AG09309 (cell line): ENCODE results near the gene ZNF554.

ENCODE experiments used
- DNase-seq: peaks from one replicate; pipeline ENCODE4 v3.0.0-alpha.2; 2010; ENCODE audit warnings: low read depth
- H3K4me3 ChIP-seq: 2 replicates; pipeline ENCODE4 v1.5.1; 2011; ENCODE audit warnings: mild to moderate bottlenecking, low read depth, low read length, moderate library complexity; ENCODE audit not compliant: control insufficient read depth
- CTCF ChIP-seq: IDR thresholded peaks from 2 replicates; pipeline ENCODE4 v1.5.1; 2011; ENCODE audit warnings: mild to moderate bottlenecking, low read depth, low read length, inconsistent platforms; ENCODE audit not compliant: insufficient read depth, control insufficient read depth; ENCODE audit errors: missing control alignments

The ZNF554 gene

GRCh38 chr19:2775556-2776430, 43.9 kb upstream of the ZNF554 start:
- no peak overlapping the region for H3K4me3 ChIP-seq
- TF ChIP-seq CTCF = no peak
- DNase-seq = no peak

GRCh38 chr19:2777952-2778683, 41.5 kb upstream of the ZNF554 start:
- TF ChIP-seq CTCF = no peak
- H3K4me3 ChIP-seq = no peak overlapping the region
- DNase-seq = no peak

GRCh38 chr19:2779121-2779740, 40.4 kb upstream of the ZNF554 start:
- TF ChIP-seq CTCF = no peak
- no peak overlapping the region for H3K4me3 ChIP-seq
- DNase-seq = no peak

- no peak for DNase-seq
- TF ChIP-seq CTCF = no peak
- no peak overlapping the region for H3K4me3 ChIP-seq
Observed at GRCh38 chr19:2780284-2780683, 39.4 kb upstream of the ZNF554 start.

GRCh38 chr19:2782329-2782935, 37.2 kb upstream of the ZNF554 start:
- H3K4me3 ChIP-seq = peak overlapping the region; percentile 100
- DNase-seq = no peak
- no peak for TF ChIP-seq CTCF
